NCI-H187 (cell line): Measurements from ENCODE around the gene NOP53.

Experiments used
- DNase-seq, 2 experiments: peaks; one replicate each; lab custom pipeline; 2025; lab: John Stamatoyannopoulos, UW

NOP53 gene

DNA sequence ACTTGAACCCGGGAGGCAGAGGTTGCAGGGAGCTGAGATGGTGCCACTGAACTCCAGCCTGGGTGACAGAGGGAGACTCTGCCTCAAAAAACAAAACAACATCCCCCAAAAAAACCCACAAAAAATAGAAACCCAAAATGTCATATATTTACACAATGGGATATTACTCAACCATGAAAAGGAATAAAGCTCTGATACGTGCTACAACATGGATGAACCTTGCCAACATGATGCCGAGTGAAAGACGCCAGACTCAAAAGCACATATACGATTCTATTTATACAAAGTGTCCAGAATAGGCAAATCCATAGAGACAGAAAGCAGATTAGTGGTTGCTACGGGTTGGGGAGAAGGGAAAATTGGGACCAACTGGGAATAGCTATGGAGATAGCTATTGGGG, 61.1 kb downstream of the NOP53 start:
- no peak for DNase-seq
